Measurements from ENCODE around the gene CDNF.

Gene CDNF

DNA sequence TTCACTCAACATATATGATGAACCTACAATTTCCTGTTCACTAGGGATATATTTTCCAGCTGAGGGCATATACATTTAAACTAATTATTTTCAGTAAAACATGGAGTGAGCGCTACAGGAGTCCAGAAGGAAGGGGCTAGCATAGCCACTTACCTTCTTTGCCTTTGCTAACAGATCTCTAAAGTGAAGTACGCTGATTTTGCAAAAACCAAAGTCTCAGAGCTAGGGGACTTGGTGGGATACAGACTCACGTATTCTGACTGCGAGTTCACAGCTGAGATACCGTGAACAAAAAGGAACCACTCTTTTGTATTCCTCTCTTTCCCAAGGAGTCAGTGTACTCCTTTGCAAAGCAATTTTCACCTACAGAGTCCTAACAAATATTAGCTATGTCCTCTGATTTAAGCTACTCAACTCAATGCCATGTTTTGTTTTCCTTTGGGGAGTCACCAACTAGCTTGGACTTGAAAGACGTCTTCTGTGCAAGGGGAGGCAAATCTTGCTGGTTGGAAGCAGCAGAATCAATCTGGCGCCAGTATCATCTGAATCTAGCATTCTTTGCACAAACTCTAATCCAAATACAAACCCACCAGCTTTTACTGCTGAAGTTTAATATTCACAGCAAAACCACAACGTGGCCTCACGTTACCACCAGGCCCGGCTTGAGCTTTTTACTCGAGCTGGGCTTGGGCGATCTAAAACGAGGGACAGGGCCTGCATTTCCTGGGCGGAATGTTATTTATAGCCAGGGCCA lies 657 bp downstream of the CDNF start:
- H3K27me3 ChIP-seq (replicated peaks; ENCODE audit: control insufficient read depth, insufficient read depth, low read length), result no peaks in the 10 kb centered on the region
- no peak for DNase-seq (ENCODE audit: extremely low read depth, insufficient read length)
- H3K36me3 ChIP-seq (ENCODE audit: control insufficient read depth, insufficient read depth, low read length), result peaks cover 6% of the 10 kb centered on the region
- TF ChIP-seq, protein P1, sequence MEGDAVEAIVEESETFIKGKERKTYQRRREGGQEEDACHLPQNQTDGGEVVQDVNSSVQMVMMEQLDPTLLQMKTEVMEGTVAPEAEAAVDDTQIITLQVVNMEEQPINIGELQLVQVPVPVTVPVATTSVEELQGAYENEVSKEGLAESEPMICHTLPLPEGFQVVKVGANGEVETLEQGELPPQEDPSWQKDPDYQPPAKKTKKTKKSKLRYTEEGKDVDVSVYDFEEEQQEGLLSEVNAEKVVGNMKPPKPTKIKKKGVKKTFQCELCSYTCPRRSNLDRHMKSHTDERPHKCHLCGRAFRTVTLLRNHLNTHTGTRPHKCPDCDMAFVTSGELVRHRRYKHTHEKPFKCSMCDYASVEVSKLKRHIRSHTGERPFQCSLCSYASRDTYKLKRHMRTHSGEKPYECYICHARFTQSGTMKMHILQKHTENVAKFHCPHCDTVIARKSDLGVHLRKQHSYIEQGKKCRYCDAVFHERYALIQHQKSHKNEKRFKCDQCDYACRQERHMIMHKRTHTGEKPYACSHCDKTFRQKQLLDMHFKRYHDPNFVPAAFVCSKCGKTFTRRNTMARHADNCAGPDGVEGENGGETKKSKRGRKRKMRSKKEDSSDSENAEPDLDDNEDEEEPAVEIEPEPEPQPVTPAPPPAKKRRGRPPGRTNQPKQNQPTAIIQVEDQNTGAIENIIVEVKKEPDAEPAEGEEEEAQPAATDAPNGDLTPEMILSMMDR (IDR thresholded peaks at IDR 0.05; ENCODE audit: insufficient read depth, low read length, poor library complexity, severe bottlenecking), result no peak
- peak overlapping the region; percentile 86 for H3K4me3 ChIP-seq (replicated peaks; ENCODE audit: low read depth, low read length)

DNA sequence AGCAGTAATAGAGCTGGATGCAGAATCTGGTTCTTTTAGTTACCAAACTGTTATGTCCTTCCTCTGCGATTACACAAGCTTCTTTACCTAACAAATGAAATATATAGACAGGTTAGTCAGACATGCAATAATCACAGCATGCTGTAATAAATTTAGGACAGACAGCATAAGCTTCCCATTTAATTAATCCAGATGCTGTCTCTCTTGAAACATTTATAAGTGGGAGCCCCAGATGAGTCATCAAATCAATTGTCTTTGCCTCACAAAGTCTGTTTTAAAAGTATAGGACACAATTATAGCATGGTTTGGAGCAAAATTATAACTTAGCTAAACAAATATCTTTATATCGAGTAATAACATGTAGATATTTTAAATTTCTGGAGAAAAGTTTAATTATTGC lies 1.6 kb downstream of the CDNF start:
- TF ChIP-seq, protein P1 (IDR thresholded peaks at IDR 0.05; ENCODE audit: insufficient read depth, low read length, poor library complexity, severe bottlenecking), result no peak
- DNase-seq (ENCODE audit: extremely low read depth, insufficient read length), result no peak
- Histone ChIP-seq H3K4me3 (replicated peaks; ENCODE audit: low read depth, low read length) (no peak overlapping the region), H3K27me3 (replicated peaks; ENCODE audit: control insufficient read depth, insufficient read depth, low read length) (no peaks in the 10 kb centered on the region), H3K36me3 (ENCODE audit: control insufficient read depth, insufficient read depth, low read length) (no peaks in the 10 kb centered on the region)

DNA sequence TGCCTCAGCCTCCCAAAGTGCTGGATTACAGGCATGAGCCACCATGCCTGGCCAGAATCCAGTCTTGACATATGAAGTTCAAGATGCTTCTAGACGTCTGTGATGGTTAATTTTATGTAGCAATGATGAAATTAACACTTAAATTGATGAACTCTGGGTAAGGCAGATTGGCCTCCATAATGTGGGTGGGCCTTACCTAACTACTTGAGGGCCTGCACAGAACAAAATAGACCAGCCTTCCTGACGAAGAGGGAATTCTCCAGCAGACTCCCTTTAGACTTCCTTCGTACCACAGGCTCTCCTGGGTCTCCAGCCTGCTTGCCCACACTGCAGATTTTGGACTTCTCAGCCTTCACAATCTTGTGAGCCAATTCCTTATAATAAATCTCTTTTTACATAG lies 4.7 kb downstream of the CDNF start:
- Histone ChIP-seq H3K36me3 (ENCODE audit: control insufficient read depth, insufficient read depth, low read length) (no peaks in the 10 kb centered on the region), H3K4me3 (replicated peaks; ENCODE audit: low read depth, low read length) (no peak overlapping the region), H3K27me3 (replicated peaks; ENCODE audit: control insufficient read depth, insufficient read depth, low read length) (no peaks in the 10 kb centered on the region)
- TF ChIP-seq, protein P1 (IDR thresholded peaks at IDR 0.05; ENCODE audit: insufficient read depth, low read length, poor library complexity, severe bottlenecking), result no peak
- DNase-seq (ENCODE audit: extremely low read depth, insufficient read length), result no peak

DNA sequence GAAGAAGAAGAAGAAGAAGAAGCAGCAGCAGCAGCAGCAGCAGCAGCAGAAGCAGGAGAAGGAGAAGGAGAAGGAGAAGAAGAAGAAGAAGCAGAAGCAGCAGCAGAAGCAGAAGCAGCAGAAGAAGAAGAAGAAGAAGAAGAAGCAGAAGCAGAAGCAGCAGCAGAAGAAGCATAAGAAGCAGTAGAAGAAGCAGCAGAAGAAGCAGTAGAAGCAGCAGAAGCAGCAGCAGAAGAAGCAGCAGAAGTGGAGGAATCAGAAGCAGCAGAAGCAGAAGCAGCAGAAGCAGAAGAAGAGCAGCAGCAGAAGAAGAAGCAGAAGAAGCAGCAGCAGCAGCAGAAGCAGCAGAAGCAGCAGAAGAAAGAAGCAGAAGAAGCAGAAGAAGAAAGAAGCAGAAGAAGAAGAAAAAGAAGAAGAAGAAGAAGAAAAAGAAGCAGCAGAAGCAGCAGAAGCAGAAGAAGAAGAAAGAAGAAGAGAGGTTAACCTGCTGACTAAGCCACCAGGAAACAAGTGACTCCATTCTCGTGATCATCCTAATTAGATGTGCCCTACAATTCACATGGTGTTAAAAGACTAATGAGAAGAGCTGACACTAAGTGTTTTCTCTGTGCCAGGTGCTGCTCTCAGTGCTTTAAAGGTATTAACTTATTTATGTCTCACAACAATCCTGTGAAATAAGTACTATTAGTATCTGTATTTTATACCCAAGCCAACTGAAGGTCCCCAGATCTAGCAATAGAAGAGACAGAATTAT lies 11.6 kb downstream of the CDNF start:
- DNase-seq (ENCODE audit: extremely low read depth, insufficient read length), result no peak
- H3K36me3 ChIP-seq (ENCODE audit: control insufficient read depth, insufficient read depth, low read length), result no peaks in the 10 kb centered on the region
- no peaks in the 10 kb centered on the region; the same call in 1 of the 2 replicates for H3K27me3 ChIP-seq (replicated peaks; ENCODE audit: control insufficient read depth, insufficient read depth, low read length)
- H3K4me3 ChIP-seq (replicated peaks; ENCODE audit: low read depth, low read length), result no peak overlapping the region
- TF ChIP-seq, protein P1 (IDR thresholded peaks at IDR 0.05; ENCODE audit: insufficient read depth, low read length, poor library complexity, severe bottlenecking), result no peak

DNA sequence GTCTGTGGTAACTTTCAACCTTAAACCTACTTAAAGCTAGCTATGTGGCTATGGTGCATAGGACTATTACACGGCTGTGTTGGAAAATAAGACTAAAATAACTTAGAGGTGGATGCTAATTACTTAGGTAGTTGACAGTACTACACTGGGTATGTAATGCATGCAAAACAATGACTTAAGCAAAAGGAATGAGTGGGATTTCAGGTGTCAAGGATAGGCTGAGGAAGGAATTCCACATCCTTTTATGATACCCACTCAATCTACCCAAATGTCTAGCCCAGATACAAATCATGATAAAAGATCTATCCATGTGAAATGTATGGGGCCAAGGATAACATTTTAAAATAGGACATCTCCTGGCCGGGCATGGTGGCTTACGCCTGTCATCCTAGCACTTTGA lies 13.9 kb downstream of the CDNF start:
- no peak overlapping the region for H3K4me3 ChIP-seq (replicated peaks; ENCODE audit: low read depth, low read length)
- no peaks in the 10 kb centered on the region; the same call in 1 of the 2 replicates for H3K27me3 ChIP-seq (replicated peaks; ENCODE audit: control insufficient read depth, insufficient read depth, low read length)
- H3K36me3 ChIP-seq (ENCODE audit: control insufficient read depth, insufficient read depth, low read length), result no peaks in the 10 kb centered on the region
- TF ChIP-seq, protein P1 (IDR thresholded peaks at IDR 0.05; ENCODE audit: insufficient read depth, low read length, poor library complexity, severe bottlenecking), result no peak
- no peak for DNase-seq (ENCODE audit: extremely low read depth, insufficient read length)
